Caco-2 (cell line): ENCODE measurements around the gene CRMP1. TPM values are rescaled to one million over a fixed set of nuclear protein-coding genes. Genes with fewer than 3 reads are reported as not detected.

Source experiments
- BruUV-seq: library from RNA; stranded (reverse); fragments of 400-500 nt; replicated peaks from 2 replicates; lab custom pipeline; 2021; lab: Mats Ljungman, UMichigan
- CTCF ChIA-PET: fragments of 300-600 bp; sonication (Branson Sonifier 250); formaldehyde crosslinking; loops from one replicate; lab custom pipeline; 2022; ENCODE audit warnings: antibody characterized with exemption; lab: Charles Lee
- POLR2A ChIA-PET: fragments of 300-600 bp; sonication (Branson Sonifier 250); formaldehyde crosslinking; loops from one replicate; lab custom pipeline; 2022; ENCODE audit warnings: antibody characterized with exemption; lab: Charles Lee
- DNase-seq, 2 experiments: peaks; one replicate each; pipeline versions ENCODE4 v3.0.0 to v3.0.0-alpha.2; 2020 to 2022
- H3K27me3 ChIP-seq: replicated peaks from 2 replicates; pipeline ENCODE4 v1.6.0; 2011; ENCODE audit warnings: low read length; ENCODE audit not compliant: control insufficient read depth, insufficient read depth
- H3K36me3 ChIP-seq: 2 replicates; pipeline ENCODE4 v1.5.1; 2011; ENCODE audit warnings: low read length; ENCODE audit not compliant: control insufficient read depth, insufficient read depth
- H3K4me1 ChIP-seq: fragments of 250-450 bp; sonication (Bioruptor Pico); 2 replicates; pipeline ENCODE4 v1.5.1; 2020; ENCODE audit warnings: mild to moderate bottlenecking
- H3K4me3 ChIP-seq: 2 replicates; pipeline ENCODE4 v1.5.1; 2011; ENCODE audit warnings: low read depth, mild to moderate bottlenecking, control low read depth, low read length
- H3K9me3 ChIP-seq: fragments of 250-450 bp; sonication (Bioruptor Pico); 2 replicates; pipeline ENCODE4 v1.5.1; 2020; ENCODE audit warnings: mild to moderate bottlenecking, moderate library complexity
- H3K27ac Mint-ChIP-seq: one replicate; pipeline ENCODE4 v1.8.0; 2022; ENCODE audit warnings: mixed read lengths; ENCODE audit not compliant: unreplicated experiment
- H3K27me3 Mint-ChIP-seq: one replicate; pipeline ENCODE4 v1.8.0; 2022; ENCODE audit warnings: mixed read lengths; ENCODE audit not compliant: insufficient read depth, unreplicated experiment
- H3K36me3 Mint-ChIP-seq: one replicate; pipeline ENCODE4 v1.8.0; 2022; ENCODE audit warnings: mild to moderate bottlenecking, mixed read lengths; ENCODE audit not compliant: insufficient read depth, unreplicated experiment
- H3K4me1 Mint-ChIP-seq: one replicate; pipeline ENCODE4 v1.8.0; 2022; ENCODE audit warnings: low read depth, mixed read lengths; ENCODE audit not compliant: unreplicated experiment
- H3K4me3 Mint-ChIP-seq: one replicate; pipeline ENCODE4 v1.8.0; 2022; ENCODE audit warnings: mild to moderate bottlenecking, moderate library complexity, mixed read lengths; ENCODE audit not compliant: unreplicated experiment
- H3K9me3 Mint-ChIP-seq: one replicate; pipeline ENCODE4 v1.8.0; 2022; ENCODE audit warnings: mixed read lengths; ENCODE audit not compliant: unreplicated experiment
- intact Hi-C: fragments of 100-400 bp; cut with micrococcal nuclease; formaldehyde crosslinking; loops from one replicate; pipeline ENCODE4 v1.10.0; 2022; ENCODE audit not compliant: unreplicated experiment
- total RNA-seq: library from RNA; stranded (reverse); gene quantifications from 2 replicates; pipeline ENCODE4 v1.2.3, GENCODE V29; 2022
- TF ChIP-seq, protein P1 (sequence below), 2 experiments: fragments of 200-600 bp in 1 of 2; IDR thresholded peaks; 1 replicate in 1 of 2; 2 replicates in 1 of 2; pipeline versions ENCODE4 v1.5.1 to v1.8.0; 2011 to 2022; ENCODE audit warnings: antibody characterized with exemption in 1 of 2, control low read depth in 1 of 2, inconsistent platforms in 1 of 2, low read depth in 1 of 2, low read length in 1 of 2, mild to moderate bottlenecking in 1 of 2, moderate library complexity in 1 of 2; ENCODE audit not compliant: insufficient read depth in 1 of 2, severe bottlenecking in 1 of 2, unreplicated experiment in 1 of 2

Gene CRMP1
- total RNA-seq, 1 experiment from 2014 or later, result not detected

- no TSS peak for BruUV-seq
- H3K36me3 Mint-ChIP-seq, result no peaks in the 10 kb centered on the region
- Histone ChIP-seq H3K27me3 (no peaks in the 10 kb centered on the region), H3K4me3 (no peak overlapping the region), H3K4me1 (no peaks in the 10 kb centered on the region), H3K36me3 (no peaks in the 10 kb centered on the region), H3K9me3 (peaks cover 5% of the 10 kb centered on the region; the same call in 1 of the 2 replicates)
- H3K4me1 Mint-ChIP-seq, result no peaks in the 10 kb centered on the region
- TF ChIP-seq, protein P1, sequence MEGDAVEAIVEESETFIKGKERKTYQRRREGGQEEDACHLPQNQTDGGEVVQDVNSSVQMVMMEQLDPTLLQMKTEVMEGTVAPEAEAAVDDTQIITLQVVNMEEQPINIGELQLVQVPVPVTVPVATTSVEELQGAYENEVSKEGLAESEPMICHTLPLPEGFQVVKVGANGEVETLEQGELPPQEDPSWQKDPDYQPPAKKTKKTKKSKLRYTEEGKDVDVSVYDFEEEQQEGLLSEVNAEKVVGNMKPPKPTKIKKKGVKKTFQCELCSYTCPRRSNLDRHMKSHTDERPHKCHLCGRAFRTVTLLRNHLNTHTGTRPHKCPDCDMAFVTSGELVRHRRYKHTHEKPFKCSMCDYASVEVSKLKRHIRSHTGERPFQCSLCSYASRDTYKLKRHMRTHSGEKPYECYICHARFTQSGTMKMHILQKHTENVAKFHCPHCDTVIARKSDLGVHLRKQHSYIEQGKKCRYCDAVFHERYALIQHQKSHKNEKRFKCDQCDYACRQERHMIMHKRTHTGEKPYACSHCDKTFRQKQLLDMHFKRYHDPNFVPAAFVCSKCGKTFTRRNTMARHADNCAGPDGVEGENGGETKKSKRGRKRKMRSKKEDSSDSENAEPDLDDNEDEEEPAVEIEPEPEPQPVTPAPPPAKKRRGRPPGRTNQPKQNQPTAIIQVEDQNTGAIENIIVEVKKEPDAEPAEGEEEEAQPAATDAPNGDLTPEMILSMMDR (IDR thresholded peaks at IDR 0.05; ENCODE audit: insufficient read depth in 1 of 2, low read depth in 1 of 2, low read length in 1 of 2, severe bottlenecking in 1 of 2, unreplicated experiment in 1 of 2), result no peak
- H3K27me3 Mint-ChIP-seq, result peaks cover 3% of the 10 kb centered on the region
- no peak for DNase-seq
- intact Hi-C loops, result no loop called here
- ChIA-PET CTCF (no interaction called here), POLR2A (no interaction called here)
- H3K4me3 Mint-ChIP-seq, result no peak overlapping the region
- H3K9me3 Mint-ChIP-seq, result peaks cover 11% of the 10 kb centered on the region
- no peak overlapping the region for H3K27ac Mint-ChIP-seq
Measured at GRCh38 chr4:5776510-5776909, 116.4 kb downstream of the CRMP1 start.

- TF ChIP-seq, protein P1 (IDR thresholded peaks at IDR 0.05; ENCODE audit: insufficient read depth in 1 of 2, low read depth in 1 of 2, low read length in 1 of 2, severe bottlenecking in 1 of 2, unreplicated experiment in 1 of 2), result no peak
- H3K9me3 ChIP-seq, result peaks cover 5% of the 10 kb centered on the region; the same call in 1 of the 2 replicates
- H3K4me3 ChIP-seq, result no peak overlapping the region
- no TSS peak for BruUV-seq
- H3K27me3 ChIP-seq, result no peaks in the 10 kb centered on the region
- H3K36me3 Mint-ChIP-seq, result no peaks in the 10 kb centered on the region
- intact Hi-C loops, result no loop called here
- CTCF ChIA-PET, result interaction anchor here (0.5 kb wide), 1 partner anchor 642 kb away, joined by 3 read pairs; no protein-coding TSS in a partner anchor
- DNase-seq, result no peak
- H3K4me3 Mint-ChIP-seq, result no peak overlapping the region
- no peaks in the 10 kb centered on the region for H3K36me3 ChIP-seq
- H3K4me1 ChIP-seq, result no peaks in the 10 kb centered on the region
- no peak overlapping the region for H3K27ac Mint-ChIP-seq
- POLR2A ChIA-PET, result no interaction called here
- H3K27me3 Mint-ChIP-seq, result peaks cover 3% of the 10 kb centered on the region
- peaks cover 11% of the 10 kb centered on the region for H3K9me3 Mint-ChIP-seq
- no peaks in the 10 kb centered on the region for H3K4me1 Mint-ChIP-seq
Measured at GRCh38 chr4:5774416-5775036, 118.4 kb downstream of the CRMP1 start.

DNA sequence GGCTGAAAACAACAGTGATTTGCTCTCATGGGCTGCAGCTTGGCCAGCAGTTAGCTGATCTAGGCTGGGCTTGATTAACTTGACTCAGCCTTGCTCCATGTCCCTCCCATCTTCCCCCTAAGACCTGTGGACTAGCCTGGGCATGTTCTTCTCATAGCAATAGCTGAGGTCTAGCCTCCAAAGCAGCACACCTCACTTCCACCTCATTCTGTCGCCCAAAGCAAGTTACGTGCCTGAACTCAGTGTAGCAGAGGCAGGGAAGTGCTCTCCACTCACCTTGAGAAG, 119.7 kb downstream of the CRMP1 start:
- no peaks in the 10 kb centered on the region for H3K36me3 Mint-ChIP-seq
- Histone ChIP-seq H3K36me3 (no peaks in the 10 kb centered on the region), H3K9me3 (peaks cover 5% of the 10 kb centered on the region; the same call in 1 of the 2 replicates), H3K4me3 (no peak overlapping the region), H3K4me1 (no peaks in the 10 kb centered on the region), H3K27me3 (no peaks in the 10 kb centered on the region)
- H3K9me3 Mint-ChIP-seq, result peaks cover 11% of the 10 kb centered on the region
- CTCF ChIA-PET, result no interaction called here
- intact Hi-C loops, result no loop called here
- no peak overlapping the region for H3K27ac Mint-ChIP-seq
- BruUV-seq, result no TSS peak
- no peak overlapping the region for H3K4me3 Mint-ChIP-seq
- DNase-seq, result no peak
- POLR2A ChIA-PET, result no interaction called here
- peaks cover 3% of the 10 kb centered on the region for H3K27me3 Mint-ChIP-seq
- TF ChIP-seq, protein P1 (IDR thresholded peaks at IDR 0.05; ENCODE audit: insufficient read depth in 1 of 2, low read depth in 1 of 2, low read length in 1 of 2, severe bottlenecking in 1 of 2, unreplicated experiment in 1 of 2), result no peak
- no peaks in the 10 kb centered on the region for H3K4me1 Mint-ChIP-seq
